GM18505 (cell line): ENCODE measurements around the gene USH2A.

Experiments
- ATAC-seq: cut with Tn5 transposase; IDR thresholded peaks from one replicate; pipeline ENCODE4 v1.9.1; 2021; ENCODE audit not compliant: unreplicated experiment
- POLR2A ChIP-seq: IDR thresholded peaks from 4 replicates; pipeline ENCODE4 v1.6.1; 2011; ENCODE audit warnings: borderline replicate concordance; ENCODE audit not compliant: insufficient read depth, insufficient read length; ENCODE audit errors: extremely low read depth

USH2A gene

GRCh38 chr1:216285052-216285451 lies 138.2 kb downstream of the USH2A start:
- ATAC-seq, result no peak
- TF ChIP-seq POLR2A, result no peak

GRCh38 chr1:216281757-216282156 lies 141.5 kb downstream of the USH2A start:
- no peak for ATAC-seq
- TF ChIP-seq POLR2A, result no peak

- ATAC-seq, result no peak
- TF ChIP-seq POLR2A, result no peak
Measured at GRCh38 chr1:216270086-216270773, 153.0 kb downstream of the USH2A start.

- ATAC-seq, result no peak
- TF ChIP-seq POLR2A, result no peak
Measured at GRCh38 chr1:216261631-216262030, 161.6 kb downstream of the USH2A start.

- no peak for TF ChIP-seq POLR2A
- ATAC-seq, result no peak
Measured at GRCh38 chr1:216258856-216259255, 164.4 kb downstream of the USH2A start.

- no peak for TF ChIP-seq POLR2A
- ATAC-seq, result no peak
Measured at GRCh38 chr1:216258386-216258785, 164.9 kb downstream of the USH2A start.

GRCh38 chr1:216250861-216251260 lies 172.4 kb downstream of the USH2A start:
- no peak for TF ChIP-seq POLR2A
- ATAC-seq, result no peak

- ATAC-seq, result no peak
- no peak for TF ChIP-seq POLR2A
Measured at GRCh38 chr1:216248628-216249027, 174.6 kb downstream of the USH2A start.

GRCh38 chr1:216247937-216248336 lies 175.3 kb downstream of the USH2A start:
- ATAC-seq, result no peak
- TF ChIP-seq POLR2A, result no peak

GRCh38 chr1:216246577-216247203 lies 176.6 kb downstream of the USH2A start:
- ATAC-seq, result no peak
- TF ChIP-seq POLR2A, result no peak

GRCh38 chr1:216238844-216239243 lies 184.4 kb downstream of the USH2A start:
- no peak for TF ChIP-seq POLR2A
- ATAC-seq, result no peak

GRCh38 chr1:216237927-216238542 lies 185.2 kb downstream of the USH2A start:
- no peak for ATAC-seq
- no peak for TF ChIP-seq POLR2A

- no peak for ATAC-seq
- TF ChIP-seq POLR2A, result no peak
Measured at GRCh38 chr1:216224233-216224632, 199.0 kb downstream of the USH2A start.

- TF ChIP-seq POLR2A, result no peak
- no peak for ATAC-seq
Measured at GRCh38 chr1:216223486-216223885, 199.8 kb downstream of the USH2A start.
